KMS-11 (cell line): ENCODE measurements around the gene TM9SF3.
"Not testable (repeated sequence)": the region's sequence is repeated elsewhere in the genome, so short reads cannot be mapped to it uniquely, and the experiment has no call there.

Source experiments
- H2AFZ ChIP-seq: fragments of 200-600 bp; sonication (generic); 2 replicates; pipeline ENCODE4 v1.6.1; 2016; ENCODE audit warnings: antibody characterized with exemption, mixed run types, low read depth
- H3K27ac ChIP-seq: fragments of 200-600 bp; sonication (generic); 2 replicates; pipeline ENCODE4 v1.6.1; 2016; ENCODE audit warnings: mild to moderate bottlenecking, mixed run types
- H3K27me3 ChIP-seq: fragments of 200-600 bp; sonication (generic); 2 replicates; pipeline ENCODE4 v1.6.1; 2017; ENCODE audit warnings: mild to moderate bottlenecking, low read depth, mixed run types, moderate library complexity; ENCODE audit not compliant: insufficient read depth
- H3K36me3 ChIP-seq: fragments of 200-600 bp; sonication (generic); 2 replicates; pipeline ENCODE4 v1.6.1; 2017; ENCODE audit warnings: mild to moderate bottlenecking, mixed run types; ENCODE audit not compliant: insufficient read depth
- H3K4me1 ChIP-seq: fragments of 200-600 bp; sonication (generic); 2 replicates; pipeline ENCODE4 v1.6.1; 2016; ENCODE audit warnings: mild to moderate bottlenecking, low read depth, mixed run types; ENCODE audit not compliant: poor library complexity, severe bottlenecking
- H3K4me2 ChIP-seq: fragments of 200-600 bp; sonication (generic); 2 replicates; pipeline ENCODE4 v1.7.0; 2016; ENCODE audit warnings: mild to moderate bottlenecking, mixed run types
- H3K4me3 ChIP-seq: fragments of 200-600 bp; sonication (generic); IDR thresholded peaks from 2 replicates; pipeline ENCODE4 v1.6.1; 2017; ENCODE audit warnings: low read depth, low read length, mixed read lengths; ENCODE audit not compliant: insufficient read depth
- H3K79me2 ChIP-seq: fragments of 200-600 bp; sonication (generic); 2 replicates; pipeline ENCODE4 v1.6.1; 2016; ENCODE audit warnings: low read depth, mixed run types; ENCODE audit not compliant: insufficient read depth
- H3K9ac ChIP-seq: fragments of 200-600 bp; sonication (generic); 2 replicates; pipeline ENCODE4 v1.6.1; 2016; ENCODE audit warnings: mild to moderate bottlenecking, mixed run types
- H4K20me1 ChIP-seq: fragments of 200-600 bp; sonication (generic); 2 replicates; pipeline ENCODE4 v1.6.1; 2016; ENCODE audit warnings: mild to moderate bottlenecking, mixed run types; ENCODE audit not compliant: insufficient read depth
- CTCF ChIP-seq: fragments of 200-600 bp; sonication (generic); conservative IDR thresholded peaks from 2 replicates; pipeline ENCODE4 v1.6.1; 2017; ENCODE audit warnings: low read depth, mild to moderate bottlenecking, antibody characterized with exemption, low read length, moderate library complexity, mixed read lengths

Gene TM9SF3

GRCh38 chr10:96577069-96577468 is 9.7 kb downstream of the TM9SF3 start:
- no peak overlapping the region for H3K4me2 ChIP-seq

GRCh38 chr10:96576277-96576980 is 10.4 kb downstream of the TM9SF3 start:
- H3K79me2 ChIP-seq, result peaks cover 91% of the 10 kb centered on the region
- peaks cover 35% of the 10 kb centered on the region for H4K20me1 ChIP-seq
- H3K4me2 ChIP-seq, result no peak overlapping the region
- no peak overlapping the region for H3K9ac ChIP-seq
- H2AFZ ChIP-seq, result no peak overlapping the region
- no peaks in the 10 kb centered on the region for H3K4me1 ChIP-seq
- no peak for TF ChIP-seq CTCF
- H3K27ac ChIP-seq, result no peak overlapping the region
- no peaks in the 10 kb centered on the region for H3K27me3 ChIP-seq
- no peak overlapping the region for H3K4me3 ChIP-seq
- H3K36me3 ChIP-seq, result no peaks in the 10 kb centered on the region

More at GRCh38 chr10:96577069-96577468, 9.7 kb downstream of the TM9SF3 start:
- Histone ChIP-seq H2AFZ (no peak overlapping the region), H3K36me3 (no peaks in the 10 kb centered on the region), H3K4me1 (no peaks in the 10 kb centered on the region), H3K4me3 (no peak overlapping the region), H3K9ac (no peak overlapping the region), H4K20me1 (peaks cover 40% of the 10 kb centered on the region), H3K27me3 (no peaks in the 10 kb centered on the region), H3K27ac (no peak overlapping the region), H3K79me2 (peaks cover 91% of the 10 kb centered on the region)
- TF ChIP-seq CTCF, result no peak

- not testable (repeated sequence) for H3K36me3 ChIP-seq, H3K4me3 ChIP-seq, H3K4me1 ChIP-seq, H3K9ac ChIP-seq, H3K4me2 ChIP-seq, H3K27ac ChIP-seq, H2AFZ ChIP-seq, H3K27me3 ChIP-seq
- peaks cover 88% of the 10 kb centered on the region for H3K79me2 ChIP-seq
- H4K20me1 ChIP-seq, result peaks cover 23% of the 10 kb centered on the region
Observed at GRCh38 chr10:96574564-96574963, 12.2 kb downstream of the TM9SF3 start.

- no peak overlapping the region for H3K27ac ChIP-seq
- H3K4me2 ChIP-seq, result no peak overlapping the region
- TF ChIP-seq CTCF, result no peak
- no peak overlapping the region for H3K9ac ChIP-seq
- peaks cover 87% of the 10 kb centered on the region for H3K79me2 ChIP-seq
- no peak overlapping the region for H3K4me3 ChIP-seq
- no peaks in the 10 kb centered on the region for H3K27me3 ChIP-seq
- no peaks in the 10 kb centered on the region for H3K4me1 ChIP-seq
- no peak overlapping the region for H2AFZ ChIP-seq
- peaks cover 12% of the 10 kb centered on the region for H4K20me1 ChIP-seq
- no peaks in the 10 kb centered on the region for H3K36me3 ChIP-seq
Observed at GRCh38 chr10:96573036-96573435, 13.8 kb downstream of the TM9SF3 start.
